ENCODE results near the gene TRH. TPM values are rescaled to one million over a fixed set of nuclear protein-coding genes. Genes with fewer than 3 reads are reported as not detected.

The TRH gene
- total RNA-seq, 1 donor from 2014 or later: not detected

DNA sequence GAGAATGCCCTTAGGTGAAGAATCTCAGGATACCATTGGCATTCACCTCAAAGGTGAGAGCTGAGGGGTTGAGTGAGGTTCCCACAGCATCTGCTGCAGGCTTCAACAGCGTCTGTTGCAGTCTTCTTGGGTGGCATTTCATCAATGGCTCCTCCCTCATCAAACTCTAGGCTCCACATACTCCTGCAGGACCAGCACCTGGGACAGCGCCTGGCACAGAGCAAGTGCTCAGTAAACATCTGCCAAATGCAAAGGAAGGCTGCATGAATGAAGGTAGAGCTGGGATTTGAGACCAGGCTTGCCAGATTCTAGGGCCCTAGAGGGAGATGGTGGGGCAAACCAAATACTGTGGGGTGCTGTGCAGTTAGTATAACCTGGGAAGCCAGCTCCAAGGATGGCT lies 9.6 kb downstream of the TRH start:
- ATAC-seq (ENCODE audit: low read depth) (no peak), DNase-seq (no peak)
- Mint-ChIP-seq H3K4me1 (no peaks in the 10 kb centered on the region), H3K27me3 (peaks cover 5% of the 10 kb centered on the region), H3K36me3 (ENCODE audit: low read depth) (no peaks in the 10 kb centered on the region), H3K27ac (no peak overlapping the region), H3K4me3 (no peak overlapping the region), H3K9me3 (no peaks in the 10 kb centered on the region)
- POLR2A ChIA-PET: no interaction called here
- no peak for TF ChIP-seq CTCF (IDR thresholded peaks at IDR 0.05)
- intact Hi-C loops (cut with micrococcal nuclease): no loop called here
- CTCF ChIA-PET: no interaction called here

- no peak for ATAC-seq (ENCODE audit: low read depth)
- ChIA-PET POLR2A (no interaction called here), CTCF (no interaction called here)
- Mint-ChIP-seq H3K4me1 (no peaks in the 10 kb centered on the region), H3K4me3 (no peak overlapping the region), H3K36me3 (ENCODE audit: low read depth) (no peaks in the 10 kb centered on the region), H3K27me3 (no peaks in the 10 kb centered on the region), H3K9me3 (no peaks in the 10 kb centered on the region), H3K27ac (no peak overlapping the region)
- TF ChIP-seq CTCF (IDR thresholded peaks at IDR 0.05): no peak
- intact Hi-C loops (cut with micrococcal nuclease): no loop called here
- DNase-seq: no peak
Measured at GRCh38 chr3:129985113-129985512, 10.6 kb downstream of the TRH start.

GRCh38 chr3:129988429-129988828 lies 13.9 kb downstream of the TRH start:
- no peak for ATAC-seq (ENCODE audit: low read depth)
- DNase-seq: no peak
- no peak for TF ChIP-seq CTCF (IDR thresholded peaks at IDR 0.05)
- H3K27ac Mint-ChIP-seq: no peak overlapping the region
- POLR2A ChIA-PET: no interaction called here
- CTCF ChIA-PET: no interaction called here
- peaks cover 16% of the 10 kb centered on the region for H3K27me3 Mint-ChIP-seq
- peaks cover 3% of the 10 kb centered on the region for H3K9me3 Mint-ChIP-seq
- no peak overlapping the region for H3K4me3 Mint-ChIP-seq
- intact Hi-C loops (cut with micrococcal nuclease): no loop called here
- no peaks in the 10 kb centered on the region for H3K4me1 Mint-ChIP-seq
- H3K36me3 Mint-ChIP-seq (ENCODE audit: low read depth): no peaks in the 10 kb centered on the region

- no peaks in the 10 kb centered on the region for H3K4me1 Mint-ChIP-seq
- H3K4me3 Mint-ChIP-seq: no peak overlapping the region
- DNase-seq: no peak
- TF ChIP-seq CTCF (IDR thresholded peaks at IDR 0.05): no peak
- H3K27ac Mint-ChIP-seq: no peak overlapping the region
- no peaks in the 10 kb centered on the region for H3K36me3 Mint-ChIP-seq (ENCODE audit: low read depth)
- intact Hi-C loops (cut with micrococcal nuclease): no loop called here
- H3K27me3 Mint-ChIP-seq: peaks cover 21% of the 10 kb centered on the region
- ChIA-PET CTCF (no interaction called here), POLR2A (no interaction called here)
- ATAC-seq (ENCODE audit: low read depth): no peak
- peaks cover 3% of the 10 kb centered on the region for H3K9me3 Mint-ChIP-seq
Measured at GRCh38 chr3:129989414-129989813, 14.9 kb downstream of the TRH start.

DNA sequence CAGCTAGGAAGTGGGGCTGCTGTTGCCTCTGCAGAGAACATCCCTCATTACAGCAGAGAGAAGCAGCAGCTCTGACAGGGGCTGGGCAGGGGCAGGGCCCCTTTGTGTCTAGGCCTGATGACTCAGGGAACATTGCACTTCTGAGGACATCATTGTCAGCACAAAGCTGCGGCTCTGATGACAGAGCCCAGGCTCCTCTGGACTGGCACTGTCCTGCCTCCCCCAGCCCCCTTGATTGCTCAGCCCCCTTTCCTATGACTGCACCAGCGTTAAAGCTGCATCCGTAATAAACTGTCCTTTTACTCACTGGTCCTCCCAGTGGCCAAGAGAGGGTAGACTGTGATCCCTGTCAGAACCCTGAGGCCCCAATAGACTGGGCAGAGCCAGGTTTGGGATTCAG lies 18.3 kb downstream of the TRH start:
- intact Hi-C loops (cut with micrococcal nuclease): no loop called here
- ATAC-seq (ENCODE audit: low read depth) (no peak), DNase-seq (no peak)
- H3K27me3 Mint-ChIP-seq: peaks cover 23% of the 10 kb centered on the region
- peaks cover 6% of the 10 kb centered on the region for H3K9me3 Mint-ChIP-seq
- no peak for TF ChIP-seq CTCF (IDR thresholded peaks at IDR 0.05)
- H3K4me1 Mint-ChIP-seq: no peaks in the 10 kb centered on the region
- H3K4me3 Mint-ChIP-seq: no peak overlapping the region
- H3K36me3 Mint-ChIP-seq (ENCODE audit: low read depth): no peaks in the 10 kb centered on the region
- ChIA-PET CTCF (no interaction called here), POLR2A (no interaction called here)
- H3K27ac Mint-ChIP-seq: no peak overlapping the region

Data from activated B cell treated with CpG ODN at 0.5 μM for 24 hours (primary cell).